Osteocyte (in vitro differentiated cells): ENCODE results near the gene PRSS58. TPM values are rescaled to one million over a fixed set of nuclear protein-coding genes. Genes with fewer than 3 reads are reported as not detected.

Source experiments
- DNase-seq: peaks from one replicate; pipeline ENCODE4 v3.0.0; 2021; ENCODE audit warnings: mixed read lengths; ENCODE audit not compliant: unreplicated experiment; ENCODE audit errors: extremely low spot score
- H3K27ac Mint-ChIP-seq: one replicate; pipeline ENCODE4 v1.8.0; 2021; ENCODE audit warnings: mild to moderate bottlenecking, mixed read lengths; ENCODE audit not compliant: unreplicated experiment
- H3K27me3 Mint-ChIP-seq: one replicate; pipeline ENCODE4 v1.8.0; 2021; ENCODE audit warnings: mixed read lengths; ENCODE audit not compliant: unreplicated experiment
- H3K36me3 Mint-ChIP-seq: one replicate; pipeline ENCODE4 v1.8.0; 2021; ENCODE audit warnings: mixed read lengths; ENCODE audit not compliant: unreplicated experiment
- H3K4me1 Mint-ChIP-seq: one replicate; pipeline ENCODE4 v1.8.0; 2021; ENCODE audit warnings: mixed read lengths; ENCODE audit not compliant: unreplicated experiment
- H3K4me3 Mint-ChIP-seq: one replicate; pipeline ENCODE4 v1.8.0; 2021; ENCODE audit warnings: mild to moderate bottlenecking, moderate library complexity, mixed read lengths; ENCODE audit not compliant: unreplicated experiment
- H3K9me3 Mint-ChIP-seq: one replicate; pipeline ENCODE4 v1.8.0; 2021; ENCODE audit warnings: mixed read lengths; ENCODE audit not compliant: unreplicated experiment
- total RNA-seq: library from RNA; stranded (reverse); gene quantifications from 2 replicates; pipeline ENCODE4 v1.2.1, GENCODE V29; 2021
- TF ChIP-seq, protein P1 (sequence below): fragments of 200-600 bp; sonication (generic); IDR thresholded peaks from 2 replicates; pipeline ENCODE4 v1.5.0; 2021; ENCODE audit warnings: antibody characterized with exemption, mild to moderate bottlenecking, moderate library complexity

PRSS58 gene
- total RNA-seq, 1 donor from 2014 or later: not detected

DNA sequence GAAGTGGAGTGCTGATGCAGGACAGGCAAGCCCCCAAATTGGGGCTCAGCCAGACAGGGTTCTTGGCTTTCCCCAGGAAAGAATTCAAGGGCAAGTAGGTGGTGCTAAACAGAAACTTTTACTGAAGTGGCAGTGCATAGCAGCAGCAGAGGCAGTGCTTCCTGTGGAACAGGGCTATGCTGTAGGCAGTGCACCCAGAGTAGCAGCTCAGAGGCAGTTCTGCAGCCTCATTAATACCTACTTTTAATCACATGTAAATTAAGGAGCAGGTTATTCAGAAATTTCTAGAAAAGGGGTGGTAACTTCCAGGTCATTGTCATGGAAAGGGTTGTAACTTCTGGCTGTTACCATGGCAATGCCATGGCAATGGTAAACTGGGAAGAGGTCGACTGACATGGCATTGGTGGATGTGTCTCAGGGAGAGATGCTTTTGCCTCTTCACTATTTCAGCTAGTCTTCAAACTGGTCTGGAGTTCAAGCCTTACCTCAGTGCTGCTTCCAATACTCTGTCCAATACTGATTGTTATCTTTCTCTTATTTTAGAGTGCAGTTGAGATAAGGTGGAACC is 29.2 kb downstream of the PRSS58 start:
- TF ChIP-seq, protein P1, sequence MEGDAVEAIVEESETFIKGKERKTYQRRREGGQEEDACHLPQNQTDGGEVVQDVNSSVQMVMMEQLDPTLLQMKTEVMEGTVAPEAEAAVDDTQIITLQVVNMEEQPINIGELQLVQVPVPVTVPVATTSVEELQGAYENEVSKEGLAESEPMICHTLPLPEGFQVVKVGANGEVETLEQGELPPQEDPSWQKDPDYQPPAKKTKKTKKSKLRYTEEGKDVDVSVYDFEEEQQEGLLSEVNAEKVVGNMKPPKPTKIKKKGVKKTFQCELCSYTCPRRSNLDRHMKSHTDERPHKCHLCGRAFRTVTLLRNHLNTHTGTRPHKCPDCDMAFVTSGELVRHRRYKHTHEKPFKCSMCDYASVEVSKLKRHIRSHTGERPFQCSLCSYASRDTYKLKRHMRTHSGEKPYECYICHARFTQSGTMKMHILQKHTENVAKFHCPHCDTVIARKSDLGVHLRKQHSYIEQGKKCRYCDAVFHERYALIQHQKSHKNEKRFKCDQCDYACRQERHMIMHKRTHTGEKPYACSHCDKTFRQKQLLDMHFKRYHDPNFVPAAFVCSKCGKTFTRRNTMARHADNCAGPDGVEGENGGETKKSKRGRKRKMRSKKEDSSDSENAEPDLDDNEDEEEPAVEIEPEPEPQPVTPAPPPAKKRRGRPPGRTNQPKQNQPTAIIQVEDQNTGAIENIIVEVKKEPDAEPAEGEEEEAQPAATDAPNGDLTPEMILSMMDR: no peak
- H3K4me3 Mint-ChIP-seq: no peak overlapping the region
- DNase-seq: no peak
- H3K27me3 Mint-ChIP-seq: peaks cover 8% of the 10 kb centered on the region
- H3K9me3 Mint-ChIP-seq: no peaks in the 10 kb centered on the region
- no peaks in the 10 kb centered on the region for H3K36me3 Mint-ChIP-seq
- no peak overlapping the region for H3K27ac Mint-ChIP-seq
- H3K4me1 Mint-ChIP-seq: no peaks in the 10 kb centered on the region

Other genes starting within 250 kb of the PRSS58 start
- not detected in 2 replicates for gene MGAM2, start 146.3 kb downstream of the PRSS58 start, total RNA-seq